GM10847 (cell line): ENCODE data around the gene RXRG.

Experiments used
- POLR2A ChIP-seq: IDR thresholded peaks from 2 replicates; pipeline ENCODE4 v1.6.1; 2011; ENCODE audit not compliant: insufficient read length; ENCODE audit errors: extremely low read depth

The RXRG gene

GRCh38 chr1:165395901-165396300, 49.0 kb downstream of the RXRG start:
- TF ChIP-seq POLR2A = no peak

DNA sequence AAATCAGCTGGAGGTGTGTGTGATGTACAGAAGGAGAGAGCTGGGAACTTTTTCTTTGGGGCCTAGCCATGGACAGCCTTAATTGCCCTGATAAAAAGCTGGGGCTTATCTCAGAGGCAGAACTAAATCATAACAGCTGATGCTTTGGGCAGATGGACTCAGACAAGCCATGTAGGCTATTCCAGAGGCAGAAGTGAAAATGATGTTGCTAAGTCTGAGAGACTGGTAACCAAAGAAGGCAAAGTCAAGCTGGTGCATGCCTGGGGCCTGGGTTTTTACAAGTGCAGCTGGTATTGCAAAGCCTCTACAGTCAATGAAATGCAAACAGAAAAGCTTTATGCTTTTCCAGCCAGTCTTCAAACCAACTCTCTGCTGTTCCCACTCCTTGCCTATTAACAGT, 49.4 kb downstream of the RXRG start:
- no peak for TF ChIP-seq POLR2A

- no peak for TF ChIP-seq POLR2A
Measured at GRCh38 chr1:165392634-165393571, 52.0 kb downstream of the RXRG start.

DNA sequence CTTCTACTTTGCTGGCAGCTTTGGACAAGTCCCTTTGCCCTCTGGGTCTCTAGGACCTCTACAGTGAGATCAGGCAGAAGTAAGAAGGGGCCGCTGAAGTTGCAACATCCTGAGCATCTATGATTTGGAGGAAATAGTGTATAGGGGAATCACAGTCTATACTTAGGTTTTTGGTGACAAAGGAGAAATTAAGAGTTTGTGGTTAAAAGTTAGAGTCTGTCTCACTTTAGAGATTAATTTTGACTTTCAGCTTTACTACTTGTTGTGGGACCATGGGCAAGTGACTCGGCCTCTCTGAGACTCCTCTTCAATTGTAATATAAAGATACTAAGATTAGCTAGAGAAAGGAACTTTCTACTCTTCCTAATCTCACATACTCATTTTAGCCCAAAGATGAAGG, 55.3 kb downstream of the RXRG start:
- no peak for TF ChIP-seq POLR2A

DNA sequence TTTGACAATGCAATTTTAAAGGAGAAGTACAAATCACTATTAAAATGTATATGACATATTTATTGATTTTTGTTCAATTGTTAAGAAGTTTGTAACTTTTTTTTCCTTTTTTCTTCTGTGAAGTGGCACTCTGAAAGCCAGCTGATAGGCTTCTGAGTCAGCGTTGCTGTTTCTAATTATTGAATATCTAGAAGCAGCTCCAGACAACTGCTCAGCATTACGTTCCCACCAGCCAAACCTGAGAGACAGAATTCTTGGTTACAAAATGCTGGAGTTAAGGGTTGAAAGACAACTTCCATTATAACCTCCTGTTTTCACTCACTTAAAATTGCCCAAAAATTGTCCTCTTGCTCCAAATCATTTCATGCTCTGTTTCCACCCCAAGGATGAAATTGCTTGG, 57.0 kb downstream of the RXRG start:
- no peak for TF ChIP-seq POLR2A

DNA sequence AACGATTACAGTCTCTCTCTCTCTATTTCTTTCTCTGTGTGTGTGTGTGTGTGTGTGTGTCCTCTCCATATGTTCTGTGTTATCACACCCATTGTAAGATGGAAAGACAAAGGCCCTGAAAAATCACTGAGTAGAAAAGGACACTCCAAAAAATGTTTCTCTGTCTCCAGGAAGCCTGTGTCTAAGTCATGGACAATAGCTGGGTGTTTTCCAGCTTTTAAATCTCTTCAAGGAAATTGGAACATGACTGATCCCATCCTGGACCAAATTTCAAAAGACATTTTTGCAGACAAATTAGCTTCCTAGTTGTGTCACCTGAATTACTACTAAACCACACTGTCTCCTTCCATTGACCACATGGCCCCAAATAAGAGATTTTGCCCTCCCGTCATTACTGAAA, 57.4 kb downstream of the RXRG start:
- no peak for TF ChIP-seq POLR2A

DNA sequence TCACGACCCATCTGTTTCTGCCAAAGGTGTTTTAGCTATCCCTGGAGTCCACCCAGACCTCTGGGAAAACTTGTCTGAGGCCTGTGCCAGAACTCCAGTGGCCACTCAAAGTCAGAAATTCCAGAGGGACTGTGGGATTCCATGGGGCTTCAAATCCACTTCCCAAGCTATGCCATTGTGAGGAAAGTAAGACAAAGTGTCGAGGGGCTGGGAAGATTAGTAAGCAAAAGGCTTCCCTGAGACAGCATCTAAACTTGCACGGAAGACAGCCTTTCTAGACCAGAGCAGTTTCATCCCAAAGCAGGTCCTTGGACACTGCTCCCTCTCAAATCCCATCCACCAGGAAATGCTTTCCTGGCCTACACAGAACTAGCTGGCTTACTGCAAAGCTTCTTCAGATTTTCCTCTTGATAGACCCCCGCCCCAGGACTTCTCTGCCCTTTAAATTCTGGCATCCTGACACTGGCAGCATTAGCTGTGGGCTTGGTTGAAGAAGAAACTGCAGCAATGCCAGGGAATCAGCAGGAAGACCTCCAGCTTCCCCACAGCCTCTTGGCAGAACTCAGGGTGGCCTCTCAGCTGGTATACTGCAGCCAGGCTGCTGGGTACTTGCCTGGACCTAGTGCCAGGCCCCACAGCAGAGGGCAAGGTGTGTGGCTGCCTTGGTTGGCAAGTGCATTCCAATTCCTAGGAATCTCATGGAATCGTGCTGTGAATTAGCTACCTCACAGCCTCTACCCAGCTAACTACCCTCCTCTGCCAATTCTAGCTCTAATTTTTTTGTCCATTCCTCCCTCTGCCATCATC, 61.1 kb downstream of the RXRG start:
- TF ChIP-seq POLR2A = no peak

DNA sequence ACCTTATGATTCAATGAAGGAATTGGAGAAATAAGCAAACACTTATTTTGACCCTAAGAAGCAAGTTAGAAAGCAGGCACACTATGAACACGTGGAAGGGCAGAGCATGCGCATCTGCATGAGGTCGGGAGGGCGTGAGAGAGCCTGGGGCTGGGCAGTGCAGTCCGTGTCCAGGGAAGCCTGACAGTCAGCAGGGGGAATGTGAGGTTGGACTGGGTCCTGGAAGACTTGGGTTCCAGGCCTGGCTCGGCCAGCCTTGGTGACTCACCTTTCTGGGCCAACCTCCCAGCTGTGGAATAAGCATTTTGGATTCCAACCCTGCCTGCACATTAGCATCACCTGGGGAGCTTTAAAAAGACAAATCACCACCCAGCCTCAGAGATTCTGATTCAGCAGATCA, 61.9 kb downstream of the RXRG start:
- TF ChIP-seq POLR2A = no peak

- TF ChIP-seq POLR2A = no peak
Measured at GRCh38 chr1:165381745-165382505, 63.0 kb downstream of the RXRG start.

DNA sequence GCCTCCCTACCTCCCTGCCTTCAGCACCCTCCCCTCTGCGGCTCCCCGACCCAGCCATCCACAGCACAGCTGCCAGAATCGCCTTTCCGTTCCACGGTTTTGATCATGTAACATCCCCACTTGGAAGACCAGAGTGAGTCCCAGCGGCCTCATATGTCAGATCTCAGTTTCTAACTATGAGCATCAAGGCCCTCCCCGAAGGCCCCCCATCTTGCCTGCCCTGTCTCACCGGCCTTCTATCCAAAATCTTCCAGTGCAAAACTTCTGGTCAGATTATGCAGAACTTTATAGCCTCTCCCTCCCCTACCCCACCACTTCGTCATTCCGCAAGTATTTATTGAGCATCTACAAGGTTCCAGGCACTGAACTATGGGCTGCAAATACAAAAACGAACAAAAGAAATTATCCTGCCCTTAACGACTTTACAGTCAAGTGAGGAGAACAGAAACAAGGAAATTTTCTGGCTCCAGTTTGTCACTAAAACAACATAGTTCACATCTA, 68.1 kb downstream of the RXRG start:
- no peak for TF ChIP-seq POLR2A

DNA sequence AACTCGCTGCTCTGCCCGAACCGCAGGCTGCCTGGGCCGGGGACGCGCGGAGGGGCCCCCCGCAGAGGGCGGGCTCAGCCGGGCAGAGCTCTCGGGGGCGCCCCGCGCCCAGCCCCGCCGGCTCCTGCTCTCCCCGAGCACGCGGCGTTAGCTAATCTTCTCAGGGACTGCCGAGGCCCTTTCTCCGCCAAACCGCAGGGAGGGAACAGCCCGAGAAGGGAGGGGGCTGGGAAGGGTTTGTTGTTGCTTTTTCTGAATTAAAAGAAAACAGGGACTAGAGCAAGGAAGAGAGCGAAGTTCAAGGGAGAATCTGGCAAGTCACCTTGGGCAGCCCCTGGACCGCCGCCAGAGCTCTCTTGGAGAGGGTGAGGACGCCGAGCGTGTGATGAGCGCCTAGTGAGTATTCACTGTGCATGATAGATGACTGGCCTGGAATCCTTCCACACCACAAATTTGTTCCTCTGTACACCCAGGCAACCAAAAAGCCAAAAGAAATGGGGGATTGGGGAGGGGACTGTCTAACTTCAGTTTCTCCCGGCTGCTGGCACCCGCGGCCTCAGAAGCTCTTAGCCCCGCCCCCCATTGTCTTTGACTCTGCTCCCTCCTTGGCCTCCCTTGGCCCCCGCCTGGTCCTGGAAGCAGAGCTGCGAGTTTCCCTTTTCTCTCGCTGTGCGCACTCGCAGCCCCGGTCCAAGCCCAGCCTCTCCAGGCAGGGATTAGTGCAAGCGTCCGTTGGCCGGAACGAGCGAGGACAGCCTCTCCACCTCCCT, 68.7 kb downstream of the RXRG start:
- TF ChIP-seq POLR2A = no peak

DNA sequence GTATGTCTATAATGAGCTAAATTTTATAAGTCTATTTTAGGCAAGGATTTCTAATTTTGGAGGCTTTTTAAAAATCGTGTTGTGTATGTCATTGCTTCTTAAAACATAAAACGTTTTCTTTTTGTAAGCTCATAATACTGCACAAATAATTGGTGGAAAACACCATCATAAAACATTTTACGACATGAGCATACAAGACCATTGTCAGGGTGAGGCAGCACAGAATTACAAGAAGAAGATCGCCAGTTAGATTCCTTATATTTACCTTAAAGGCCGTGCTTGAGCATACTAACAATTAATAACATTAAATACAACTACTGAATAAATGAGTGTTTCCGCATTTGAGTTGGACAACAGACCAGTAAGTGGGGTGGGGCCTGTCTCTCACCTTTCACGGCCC, 69.3 kb downstream of the RXRG start:
- TF ChIP-seq POLR2A = no peak

GRCh38 chr1:165371588-165372225, 73.2 kb downstream of the RXRG start:
- no peak for TF ChIP-seq POLR2A

GRCh38 chr1:165369255-165369848, 75.6 kb downstream of the RXRG start:
- no peak for TF ChIP-seq POLR2A

DNA sequence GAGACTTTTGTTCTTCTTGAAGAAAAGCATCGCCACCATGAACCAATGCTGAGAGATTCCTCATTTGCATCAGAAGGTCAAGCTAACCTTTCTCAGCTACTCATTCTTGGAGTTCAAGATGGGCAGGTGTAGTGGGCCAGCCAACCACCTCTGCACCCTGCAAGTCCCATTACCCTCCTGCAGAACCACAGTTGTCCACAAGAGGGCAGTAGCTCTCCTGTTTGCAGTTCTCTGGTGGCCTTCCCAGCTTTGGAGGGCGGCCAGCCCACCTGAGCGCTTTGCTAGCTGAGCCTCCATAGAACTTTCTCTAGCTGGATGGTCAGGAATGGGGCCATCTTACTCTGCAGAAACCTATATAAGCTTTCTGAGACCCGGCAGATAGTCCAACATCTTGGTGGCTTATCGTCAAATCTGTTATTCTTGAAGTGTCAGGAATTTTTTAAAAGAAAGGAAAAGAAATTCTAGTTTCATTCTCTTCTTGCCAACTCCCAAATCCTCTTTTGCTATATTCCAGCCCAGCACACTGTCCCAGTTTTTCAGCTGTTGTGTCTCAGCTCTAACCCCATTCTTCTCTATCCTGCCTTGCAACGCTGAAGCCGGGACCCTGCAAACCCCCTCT, 77.4 kb downstream of the RXRG start:
- TF ChIP-seq POLR2A = no peak
